ENCODE data around the gene SERBP1. TPM values are rescaled to one million over a fixed set of nuclear protein-coding genes. Genes with fewer than 3 reads are reported as not detected.

SERBP1 gene
- total RNA-seq, 1 donor from 2014 or later, result 255 TPM

- Mint-ChIP-seq H3K4me1 (peaks cover 55% of the 10 kb centered on the region), H3K36me3 (peaks cover 12% of the 10 kb centered on the region), H3K27me3 (ENCODE audit: low read depth) (no peaks in the 10 kb centered on the region), H3K27ac (peak overlapping the region; percentile 95), H3K9me3 (no peaks in the 10 kb centered on the region), H3K4me3 (peak overlapping the region; percentile 100)
- DNase-seq (ENCODE audit: low spot score in 2 of 2, unreplicated experiment in 2 of 2), result peak; percentile 23 to 51
- no peak for TF ChIP-seq CTCF (IDR thresholded peaks at IDR 0.05; ENCODE audit: unreplicated experiment)
Measured at GRCh38 chr1:67429528-67430357, 459 bp downstream of the SERBP1 start.

GRCh38 chr1:67429011-67429527 is 1.1 kb downstream of the SERBP1 start:
- Mint-ChIP-seq H3K9me3 (no peaks in the 10 kb centered on the region), H3K36me3 (peaks cover 17% of the 10 kb centered on the region), H3K4me1 (peaks cover 48% of the 10 kb centered on the region), H3K27ac (peak overlapping the region; percentile 95), H3K27me3 (ENCODE audit: low read depth) (no peaks in the 10 kb centered on the region), H3K4me3 (peak overlapping the region; percentile 100)
- no peak for DNase-seq (ENCODE audit: low spot score in 2 of 2, unreplicated experiment in 2 of 2)
- TF ChIP-seq CTCF (IDR thresholded peaks at IDR 0.05; ENCODE audit: unreplicated experiment), result no peak

GRCh38 chr1:67427947-67428346 is 2.3 kb downstream of the SERBP1 start:
- no peak for DNase-seq (ENCODE audit: low spot score in 2 of 2, unreplicated experiment in 2 of 2)
- Mint-ChIP-seq H3K27ac (peak overlapping the region; percentile 17), H3K9me3 (no peaks in the 10 kb centered on the region), H3K36me3 (peaks cover 25% of the 10 kb centered on the region), H3K27me3 (ENCODE audit: low read depth) (no peaks in the 10 kb centered on the region), H3K4me3 (peak overlapping the region; percentile 100), H3K4me1 (peaks cover 42% of the 10 kb centered on the region)
- TF ChIP-seq CTCF (IDR thresholded peaks at IDR 0.05; ENCODE audit: unreplicated experiment), result no peak

GRCh38 chr1:67427465-67427864 is 2.7 kb downstream of the SERBP1 start:
- no peak for TF ChIP-seq CTCF (IDR thresholded peaks at IDR 0.05; ENCODE audit: unreplicated experiment)
- H3K36me3 Mint-ChIP-seq, result peaks cover 28% of the 10 kb centered on the region

GRCh38 chr1:67420835-67421492 is 9.2 kb downstream of the SERBP1 start:
- Mint-ChIP-seq H3K36me3 (peaks cover 52% of the 10 kb centered on the region), H3K4me1 (peaks cover 5% of the 10 kb centered on the region), H3K27me3 (ENCODE audit: low read depth) (no peaks in the 10 kb centered on the region), H3K9me3 (no peaks in the 10 kb centered on the region), H3K4me3 (no peak overlapping the region), H3K27ac (no peak overlapping the region)
- TF ChIP-seq CTCF (IDR thresholded peaks at IDR 0.05; ENCODE audit: unreplicated experiment), result no peak
- no peak for DNase-seq (ENCODE audit: low spot score in 2 of 2, unreplicated experiment in 2 of 2)

More at GRCh38 chr1:67427465-67427864, 2.7 kb downstream of the SERBP1 start:
- Mint-ChIP-seq H3K27me3 (ENCODE audit: low read depth) (no peaks in the 10 kb centered on the region), H3K4me3 (peak overlapping the region; percentile 100), H3K4me1 (peaks cover 42% of the 10 kb centered on the region), H3K9me3 (no peaks in the 10 kb centered on the region), H3K27ac (peak overlapping the region; percentile 76)
- DNase-seq (ENCODE audit: low spot score in 2 of 2, unreplicated experiment in 2 of 2), result no peak
